HepG2 (cell line): ENCODE data around the gene EMC1.

Experiments
- BHLHE40 ChIP-seq: IDR thresholded peaks from 2 replicates; pipeline ENCODE4 v1.6.1; 2011; ENCODE audit warnings: low read length, improper control_type of control experiment
- EZH2 ChIP-seq: conservative IDR thresholded peaks from 2 replicates; pipeline ENCODE4 v1.6.1; 2012; ENCODE audit warnings: mild to moderate bottlenecking, low read depth, low read length, moderate library complexity
- MAZ ChIP-seq, 2 experiments: sonication (generic) in 1 of 2; formaldehyde crosslinking in 1 of 2; IDR thresholded peaks; 2 replicates each; pipeline versions ENCODE4 v1.5.0 to v1.6.1; 2012 to 2020; ENCODE audit warnings: low read depth in 2 of 2, mild to moderate bottlenecking in 2 of 2, borderline replicate concordance in 1 of 2, improper control_type of control experiment in 1 of 2, low read length in 1 of 2, missing genetic modification reagents in 1 of 2, moderate library complexity in 1 of 2
- NFYC ChIP-seq: IDR thresholded peaks from 2 replicates; pipeline ENCODE4 v1.6.1; 2016; ENCODE audit warnings: missing genetic modification reagents, missing compliant biosample characterization
- PITX1 ChIP-seq: sonication (generic); formaldehyde crosslinking; IDR thresholded peaks from 2 replicates; pipeline ENCODE4 v1.5.1; 2020; ENCODE audit warnings: mild to moderate bottlenecking, missing genetic modification reagents
- POLR2AphosphoS2 ChIP-seq: IDR thresholded peaks from 2 replicates; pipeline ENCODE4 v1.6.1; 2011; ENCODE audit warnings: low read depth, low read length, improper control_type of control experiment
- SALL2 ChIP-seq: sonication (generic); formaldehyde crosslinking; IDR thresholded peaks from 2 replicates; pipeline ENCODE4 v1.8.1; 2023; ENCODE audit warnings: mild to moderate bottlenecking, missing genetic modification reagents, inconsistent platforms
- ZNF143 ChIP-seq: sonication (generic); formaldehyde crosslinking; IDR thresholded peaks from 2 replicates; pipeline ENCODE4 v1.4.0; 2020; ENCODE audit warnings: missing genetic modification reagents
- ZNF792 ChIP-seq: IDR thresholded peaks from 2 replicates; pipeline ENCODE4 v1.6.1; 2016
- TF ChIP-seq, protein P1 (sequence below): IDR thresholded peaks from 2 replicates; pipeline ENCODE4 v1.6.1; 2012; ENCODE audit warnings: low read depth, low read length, improper control_type of control experiment
- TF ChIP-seq, protein P2 (sequence below): sonication (generic); formaldehyde crosslinking; IDR thresholded peaks from 2 replicates; pipeline ENCODE4 v1.5.0; 2020; ENCODE audit warnings: mild to moderate bottlenecking, missing genetic modification reagents, moderate library complexity
- TF ChIP-seq, protein P3 (sequence below): sonication (generic); formaldehyde crosslinking; IDR thresholded peaks from 2 replicates; pipeline ENCODE4 v1.8.0; 2022; ENCODE audit warnings: missing genetic modification reagents, mild to moderate bottlenecking, borderline replicate concordance

DNA sequence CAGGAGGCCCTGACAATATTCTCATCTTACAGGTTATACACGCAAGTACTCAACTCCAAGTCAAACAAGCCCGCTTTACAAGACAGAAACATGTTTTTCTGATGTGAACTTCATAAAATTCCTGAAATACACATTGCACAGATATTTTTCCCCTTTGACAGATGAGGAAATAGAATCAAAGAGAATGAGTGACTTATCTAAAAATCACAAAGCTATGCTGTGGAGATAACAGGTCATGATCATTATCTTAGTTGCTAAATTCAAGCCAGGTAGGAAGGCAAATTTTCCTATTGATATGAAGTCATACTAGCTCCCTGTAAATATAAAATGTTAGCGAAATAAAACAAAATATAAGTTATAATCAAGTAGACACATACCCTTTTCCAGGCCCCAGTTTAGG, 59.5 kb downstream of the EMC1 start:
- TF ChIP-seq, protein P1, sequence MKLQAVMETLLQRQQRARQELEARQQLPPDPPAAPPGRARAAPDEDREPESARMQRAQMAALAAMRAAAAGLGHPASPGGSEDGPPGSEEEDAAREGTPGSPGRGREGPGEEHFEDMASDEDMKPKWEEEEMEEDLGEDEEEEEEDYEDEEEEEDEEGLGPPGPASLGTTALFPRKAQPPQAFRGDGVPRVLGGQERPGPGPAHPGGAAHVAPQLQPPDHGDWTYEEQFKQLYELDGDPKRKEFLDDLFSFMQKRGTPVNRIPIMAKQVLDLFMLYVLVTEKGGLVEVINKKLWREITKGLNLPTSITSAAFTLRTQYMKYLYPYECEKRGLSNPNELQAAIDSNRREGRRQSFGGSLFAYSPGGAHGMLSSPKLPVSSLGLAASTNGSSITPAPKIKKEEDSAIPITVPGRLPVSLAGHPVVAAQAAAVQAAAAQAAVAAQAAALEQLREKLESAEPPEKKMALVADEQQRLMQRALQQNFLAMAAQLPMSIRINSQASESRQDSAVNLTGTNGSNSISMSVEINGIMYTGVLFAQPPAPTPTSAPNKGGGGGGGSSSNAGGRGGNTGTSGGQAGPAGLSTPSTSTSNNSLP, result no peak
- TF ChIP-seq EZH2 (no peak), NFYC (CRISPR knock-in tag) (no peak), ZNF792 (CRISPR knock-in tag) (no peak), SALL2 (no peak), BHLHE40 (no peak), POLR2AphosphoS2 (no peak), ZNF143 (CRISPR knock-in tag) (no peak), MAZ (IDR thresholded peaks at IDR 0.05; ENCODE audit: borderline replicate concordance, low read depth, low read length) (no peak), MAZ (CRISPR knock-in tag; IDR thresholded peaks at IDR 0.05; ENCODE audit: low read depth) (no peak), PITX1 (CRISPR knock-in tag) (no peak)
- TF ChIP-seq, protein P2, sequence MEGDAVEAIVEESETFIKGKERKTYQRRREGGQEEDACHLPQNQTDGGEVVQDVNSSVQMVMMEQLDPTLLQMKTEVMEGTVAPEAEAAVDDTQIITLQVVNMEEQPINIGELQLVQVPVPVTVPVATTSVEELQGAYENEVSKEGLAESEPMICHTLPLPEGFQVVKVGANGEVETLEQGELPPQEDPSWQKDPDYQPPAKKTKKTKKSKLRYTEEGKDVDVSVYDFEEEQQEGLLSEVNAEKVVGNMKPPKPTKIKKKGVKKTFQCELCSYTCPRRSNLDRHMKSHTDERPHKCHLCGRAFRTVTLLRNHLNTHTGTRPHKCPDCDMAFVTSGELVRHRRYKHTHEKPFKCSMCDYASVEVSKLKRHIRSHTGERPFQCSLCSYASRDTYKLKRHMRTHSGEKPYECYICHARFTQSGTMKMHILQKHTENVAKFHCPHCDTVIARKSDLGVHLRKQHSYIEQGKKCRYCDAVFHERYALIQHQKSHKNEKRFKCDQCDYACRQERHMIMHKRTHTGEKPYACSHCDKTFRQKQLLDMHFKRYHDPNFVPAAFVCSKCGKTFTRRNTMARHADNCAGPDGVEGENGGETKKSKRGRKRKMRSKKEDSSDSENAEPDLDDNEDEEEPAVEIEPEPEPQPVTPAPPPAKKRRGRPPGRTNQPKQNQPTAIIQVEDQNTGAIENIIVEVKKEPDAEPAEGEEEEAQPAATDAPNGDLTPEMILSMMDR, result no peak
- TF ChIP-seq, protein P3, sequence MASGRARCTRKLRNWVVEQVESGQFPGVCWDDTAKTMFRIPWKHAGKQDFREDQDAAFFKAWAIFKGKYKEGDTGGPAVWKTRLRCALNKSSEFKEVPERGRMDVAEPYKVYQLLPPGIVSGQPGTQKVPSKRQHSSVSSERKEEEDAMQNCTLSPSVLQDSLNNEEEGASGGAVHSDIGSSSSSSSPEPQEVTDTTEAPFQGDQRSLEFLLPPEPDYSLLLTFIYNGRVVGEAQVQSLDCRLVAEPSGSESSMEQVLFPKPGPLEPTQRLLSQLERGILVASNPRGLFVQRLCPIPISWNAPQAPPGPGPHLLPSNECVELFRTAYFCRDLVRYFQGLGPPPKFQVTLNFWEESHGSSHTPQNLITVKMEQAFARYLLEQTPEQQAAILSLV, result no peak
